Activated T-cell treated with anti-CD3 and anti-CD28 coated beads for 1 hour (primary cell): ENCODE results near the gene SLC22A17.
A peak's percentile ranks its signal among the peaks of the same experiment; 100 is the strongest.
"Not testable (repeated sequence)": the region's sequence is repeated elsewhere in the genome, so short reads cannot be mapped to it uniquely, and the experiment has no call there.

Experiments
- DNase-seq: peaks from one replicate; pipeline ENCODE4 v3.0.0-alpha.2; 2020; ENCODE audit warnings: low read depth

SLC22A17 gene

GRCh38 chr14:23352506-23353432, at the start of gene SLC22A17:
Gene SLC22A17, minus strand, starts transcription at chr14:23352887.
- peak; percentile 34 for DNase-seq

DNA sequence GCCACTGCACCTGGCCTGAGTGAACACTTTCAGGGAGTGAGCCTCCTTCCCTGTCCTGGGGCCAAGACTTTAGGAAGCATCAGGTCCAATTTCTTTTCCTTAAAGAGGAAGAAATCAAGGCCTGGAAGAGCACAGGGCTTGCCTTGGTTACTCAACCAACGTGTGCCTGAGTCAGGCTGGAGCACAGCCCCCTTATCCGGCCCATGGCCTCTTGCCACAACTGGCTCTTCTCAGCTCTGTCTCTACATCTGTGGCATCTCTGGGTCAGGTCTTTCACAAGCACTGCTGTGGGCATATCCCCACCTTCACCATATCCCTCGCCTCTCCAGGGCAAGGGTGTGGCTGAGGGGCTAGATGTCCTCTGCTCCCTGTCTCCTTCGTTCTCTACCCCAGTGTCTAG, 48.6 kb upstream of the SLC22A17 start:
- DNase-seq = no peak

DNA sequence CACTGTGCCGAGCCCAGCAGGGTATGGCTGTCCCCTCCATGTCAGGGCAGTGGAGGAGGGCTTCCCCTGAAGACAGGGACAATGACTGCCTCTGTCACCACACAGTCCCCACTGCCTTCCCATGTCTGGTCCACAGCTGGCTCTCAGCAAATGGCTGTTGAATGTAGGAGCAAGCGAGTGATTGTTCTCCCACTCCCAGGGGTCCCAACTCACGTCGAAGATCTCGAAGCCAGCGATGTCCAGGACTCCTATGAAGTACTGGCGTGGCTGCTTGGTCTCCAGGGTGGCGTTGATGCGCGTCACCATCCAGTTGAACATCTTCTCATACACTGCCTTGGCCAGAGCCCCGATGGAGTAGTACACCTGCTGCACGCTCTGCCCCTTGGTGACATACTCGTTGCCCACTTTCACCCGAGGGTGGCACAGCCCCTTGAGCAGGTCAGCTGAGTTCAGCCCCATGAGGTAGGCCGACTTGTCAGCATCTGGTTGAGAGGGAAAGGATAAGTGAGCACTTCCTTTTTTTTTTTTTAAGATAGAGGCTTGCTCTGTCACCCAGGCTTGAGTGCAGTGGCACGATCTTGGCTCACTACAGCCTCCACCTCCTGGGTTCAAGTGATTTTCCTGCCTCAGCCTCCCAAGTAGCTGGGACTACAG, 47.9 kb upstream of the SLC22A17 start:
- not testable (repeated sequence) for DNase-seq

GRCh38 chr14:23399591-23399990, 46.9 kb upstream of the SLC22A17 start:
- no peak for DNase-seq

GRCh38 chr14:23399136-23399535, 46.4 kb upstream of the SLC22A17 start:
- DNase-seq = no peak

DNA sequence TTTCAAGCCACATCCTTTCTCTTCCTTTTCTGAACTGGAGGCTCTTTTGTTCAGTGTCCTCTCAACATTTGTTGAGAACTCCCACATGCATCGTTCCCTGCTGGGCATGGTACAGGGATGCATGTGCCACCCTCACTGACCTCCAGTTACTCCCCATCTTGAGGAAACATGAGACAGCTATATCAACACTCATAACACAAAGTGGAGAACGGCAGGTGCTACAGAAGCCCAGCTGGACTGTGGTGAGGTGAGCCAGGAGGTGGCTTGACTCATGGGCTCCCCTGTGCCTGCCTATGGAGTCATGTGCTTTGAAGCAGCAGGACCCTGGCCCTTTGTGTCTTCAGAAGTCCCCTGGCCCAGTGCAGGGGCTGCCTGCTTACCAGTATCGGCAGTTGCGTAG, 45.7 kb upstream of the SLC22A17 start:
- DNase-seq = no peak

DNA sequence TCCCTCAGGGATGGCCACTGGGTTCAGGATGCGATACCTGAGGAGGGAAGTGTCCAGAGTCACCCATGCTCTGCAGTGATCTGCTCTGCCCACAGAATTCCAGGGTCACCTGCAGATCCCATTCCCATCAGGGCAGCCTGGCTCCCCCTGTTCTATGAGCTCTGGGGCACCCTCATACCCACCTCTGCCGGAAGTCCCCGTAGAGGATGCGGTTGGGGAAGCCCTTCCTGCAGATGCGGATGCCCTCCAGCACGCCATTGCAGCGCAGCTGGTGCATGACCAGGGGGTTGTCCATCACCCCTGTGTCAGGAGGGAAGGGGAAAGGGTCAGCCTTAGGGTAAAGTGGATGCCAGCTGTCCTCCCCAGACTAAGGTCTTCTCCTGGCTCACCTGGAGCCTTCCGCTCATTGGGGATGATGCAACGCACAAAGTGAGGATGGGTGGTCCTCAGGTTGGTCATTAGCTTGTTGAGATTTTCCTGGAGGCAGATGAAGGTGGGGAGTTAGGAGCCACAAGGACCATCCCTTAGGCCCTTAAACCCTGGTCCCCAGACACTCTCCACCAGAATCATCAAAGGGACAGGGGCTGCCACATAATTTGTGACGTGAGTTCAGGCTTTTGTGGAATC, 44.2 kb upstream of the SLC22A17 start:
- DNase-seq = no peak

GRCh38 chr14:23396126-23396525, 43.4 kb upstream of the SLC22A17 start:
- no peak for DNase-seq

- no peak for DNase-seq
Measured at GRCh38 chr14:23392613-23393012, 39.9 kb upstream of the SLC22A17 start.

GRCh38 chr14:23389871-23390270, 37.2 kb upstream of the SLC22A17 start:
- DNase-seq = not testable (repeated sequence)

DNA sequence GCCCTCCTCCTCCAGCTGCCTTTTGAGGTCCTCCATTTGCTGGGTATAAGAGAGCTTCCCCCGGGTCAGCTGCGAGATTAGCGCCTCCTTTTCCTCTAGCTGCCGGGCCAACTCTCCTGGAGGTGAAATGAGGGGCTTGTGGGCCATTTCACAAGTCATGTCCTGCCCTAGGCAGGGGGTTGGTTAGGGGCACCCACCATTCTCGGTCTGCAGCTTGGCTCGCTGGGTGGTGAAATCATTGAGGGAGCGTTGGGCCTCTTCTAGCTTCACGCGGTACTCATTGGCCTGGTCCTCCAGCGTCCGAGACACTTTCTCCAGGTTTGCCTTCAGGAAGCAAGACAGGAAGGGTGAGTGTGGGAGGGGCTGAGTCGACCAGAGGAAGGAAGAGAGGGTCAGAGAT, 36.7 kb upstream of the SLC22A17 start:
- no peak for DNase-seq

DNA sequence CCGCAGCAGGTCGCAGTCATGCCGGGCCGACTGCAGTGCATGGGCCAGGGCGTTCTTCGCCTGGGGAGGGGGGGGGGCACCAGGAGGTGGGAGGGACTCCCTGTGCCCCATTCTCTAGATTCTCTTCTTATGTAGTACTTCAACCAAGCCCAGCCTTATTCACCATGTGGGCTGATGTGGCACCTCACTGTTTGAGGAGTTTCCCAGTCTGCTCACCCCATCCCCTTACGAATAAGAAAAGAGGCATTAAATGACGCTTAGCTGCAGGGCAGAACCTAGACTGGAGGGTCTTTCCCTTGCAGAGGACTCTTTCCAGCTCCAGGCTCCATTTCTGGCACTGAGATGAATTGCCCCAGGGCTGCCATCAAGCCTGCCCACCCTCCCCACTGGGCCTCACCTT, 36.3 kb upstream of the SLC22A17 start:
- no peak for DNase-seq

DNA sequence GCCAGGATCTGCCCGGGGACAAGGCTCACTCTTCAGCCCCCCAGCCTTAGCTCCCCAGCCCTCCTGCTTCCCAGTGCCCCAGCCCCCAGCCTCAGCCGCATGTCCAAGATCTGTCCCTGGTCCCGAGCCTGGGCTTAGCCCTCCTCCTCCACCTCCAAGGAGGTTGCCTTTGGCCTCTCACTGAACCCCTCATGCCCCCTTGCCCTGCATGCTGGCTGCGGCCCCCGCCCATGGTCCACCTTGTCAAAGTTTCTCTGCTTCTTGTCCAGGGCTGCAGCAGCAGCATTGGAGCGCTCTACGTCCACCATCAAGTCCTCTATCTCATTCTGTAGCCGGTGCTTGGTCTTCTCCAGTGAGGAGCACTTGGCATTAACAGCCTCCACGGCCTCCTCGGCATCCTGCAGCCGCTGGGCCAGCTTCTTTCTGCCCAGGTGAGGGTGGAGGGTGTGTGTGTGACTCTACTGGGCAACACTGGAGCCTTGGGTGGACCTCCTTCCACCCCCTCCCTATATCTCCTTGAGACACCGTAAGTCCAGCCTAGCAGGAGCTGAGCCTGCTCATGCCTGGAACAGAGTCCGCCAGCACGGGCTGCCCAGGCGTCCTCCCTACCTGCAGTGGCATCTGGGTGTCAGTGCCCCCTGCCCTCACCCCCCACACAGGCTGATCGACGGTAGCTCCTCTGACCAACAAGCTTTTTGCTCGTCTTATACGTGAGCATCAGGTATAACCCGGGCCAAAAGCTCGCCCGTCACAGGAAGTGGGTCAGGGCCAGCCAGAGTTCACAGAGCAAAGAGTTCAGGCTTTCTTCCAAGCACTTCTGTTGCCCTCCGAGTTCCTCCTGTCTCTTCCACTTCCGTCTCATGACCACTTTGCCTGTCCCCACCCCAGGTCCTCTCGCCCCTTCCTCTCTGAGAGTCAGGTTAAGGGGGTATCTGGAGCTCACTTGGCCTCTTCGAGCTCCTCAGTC, 35.5 kb upstream of the SLC22A17 start:
- no peak for DNase-seq

GRCh38 chr14:23386999-23387398, 34.3 kb upstream of the SLC22A17 start:
- DNase-seq = no peak

DNA sequence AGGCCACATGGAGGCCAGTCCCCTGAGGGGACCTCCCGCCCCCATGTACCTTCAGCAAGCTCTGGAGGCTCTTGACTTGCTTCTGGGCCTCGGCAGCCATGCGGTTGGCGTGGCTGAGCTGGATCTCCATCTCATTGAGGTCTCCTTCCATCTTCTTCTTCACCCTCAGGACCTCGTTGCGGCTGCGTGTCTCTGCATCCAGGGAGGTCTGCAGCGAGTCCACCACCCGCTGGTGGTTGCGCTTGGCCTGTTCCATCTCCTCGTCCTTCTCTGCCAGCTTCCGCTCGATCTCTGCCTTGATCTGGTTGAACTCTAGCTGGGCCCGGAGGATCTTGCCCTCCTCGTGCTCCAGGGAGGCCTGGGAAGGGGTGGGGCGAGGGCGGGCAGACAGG, 33.6 kb upstream of the SLC22A17 start:
- DNase-seq = not testable (repeated sequence)

DNA sequence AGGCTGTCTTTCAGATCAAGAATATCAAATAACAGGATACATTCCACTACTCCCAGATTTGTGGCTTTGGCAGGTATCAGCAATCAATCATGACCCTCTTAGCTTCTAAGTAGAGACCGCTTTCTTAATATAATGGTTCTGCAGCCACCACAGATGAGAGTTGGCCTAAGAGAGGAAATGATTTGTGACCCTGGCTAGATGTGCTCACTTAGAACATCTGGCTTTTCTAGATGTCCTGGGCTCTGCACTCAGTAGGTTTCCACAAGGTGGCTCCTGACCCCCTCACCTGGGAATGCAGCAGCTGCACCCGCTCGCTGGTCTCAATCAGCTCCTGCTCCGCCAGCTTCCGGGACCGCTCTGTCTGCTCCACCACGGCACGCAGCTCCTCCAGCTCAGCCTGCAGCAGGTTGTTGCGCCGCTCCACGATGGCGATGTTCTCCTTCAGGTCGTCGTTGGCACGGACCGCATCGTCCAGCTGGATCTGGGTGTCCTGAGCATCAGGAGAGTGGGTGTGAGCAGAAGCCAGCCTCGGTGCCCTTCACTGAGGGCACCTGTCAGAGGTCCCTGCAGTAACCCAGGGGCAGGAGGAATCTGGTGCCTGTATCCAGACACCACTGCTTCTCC, 33.1 kb upstream of the SLC22A17 start:
- no peak for DNase-seq

- no peak for DNase-seq
Measured at GRCh38 chr14:23385244-23385641, 32.6 kb upstream of the SLC22A17 start.

DNA sequence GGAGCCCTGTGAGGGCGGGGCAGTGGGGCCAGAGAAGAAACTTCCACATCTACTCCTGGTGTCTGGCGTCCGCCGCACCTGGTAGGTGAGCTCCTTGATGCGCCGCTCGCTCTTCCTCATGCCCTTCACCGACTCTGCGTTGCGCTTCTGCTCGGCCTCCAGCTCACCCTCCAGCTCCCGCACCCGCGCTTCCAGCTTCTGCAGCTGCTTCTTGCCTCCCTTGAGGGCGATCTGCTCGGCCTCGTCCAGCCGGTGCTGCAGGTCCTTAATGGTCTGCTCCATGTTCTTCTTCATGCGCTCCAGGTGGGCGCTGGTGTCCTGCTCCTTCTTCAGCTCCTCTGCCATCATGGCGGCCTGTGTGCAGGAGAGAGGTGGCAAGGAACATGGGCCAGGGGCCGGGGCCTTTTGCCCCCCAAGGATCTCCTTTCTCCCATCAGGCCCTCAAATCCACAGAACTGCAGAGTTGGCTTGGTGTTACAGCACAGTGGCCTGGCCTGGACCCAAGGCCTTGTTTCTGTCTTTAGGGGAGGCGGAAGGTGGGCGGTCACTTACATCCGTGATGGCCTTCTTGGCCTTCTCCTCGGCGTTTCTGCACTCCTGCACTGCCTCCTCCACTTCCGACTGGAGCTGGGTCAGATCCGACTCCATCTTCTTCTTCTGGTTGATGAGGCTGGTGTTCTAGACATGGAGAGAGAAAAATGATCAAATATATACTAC, 31.8 kb upstream of the SLC22A17 start:
- DNase-seq = no peak

DNA sequence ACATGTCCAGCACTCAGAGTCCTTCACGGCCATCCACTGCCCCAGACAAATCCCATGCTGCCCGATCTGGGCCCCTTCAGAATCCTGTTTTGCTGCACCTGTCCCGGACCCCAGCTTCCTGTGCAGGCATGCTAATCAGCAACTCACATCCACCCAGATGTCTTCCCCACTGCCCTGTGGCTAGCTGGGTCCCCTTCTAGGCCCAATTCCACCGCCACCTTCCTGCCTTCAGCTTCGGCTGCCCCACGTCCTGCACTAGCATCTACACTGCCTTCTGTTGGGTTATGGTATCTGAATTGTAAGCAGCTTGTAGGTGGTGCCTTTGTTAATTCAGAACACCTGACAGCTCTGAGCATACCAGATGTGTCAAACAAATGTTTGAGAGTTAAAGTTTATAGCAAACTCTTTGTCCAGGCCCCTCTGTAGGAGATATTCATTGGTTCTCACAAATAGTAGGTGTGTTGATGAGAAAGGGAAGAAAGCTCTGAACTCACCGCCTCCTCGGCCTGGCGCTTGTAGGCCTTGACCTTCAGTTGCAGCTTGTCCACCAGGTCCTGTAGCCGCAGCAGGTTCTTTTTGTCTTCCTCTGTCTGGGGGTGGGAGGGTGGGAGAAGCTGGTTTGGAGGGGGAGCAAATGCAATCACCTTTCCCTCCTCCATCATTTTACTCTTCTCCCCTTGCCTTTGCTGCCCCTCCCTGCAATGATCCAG, 30.2 kb upstream of the SLC22A17 start:
- no peak for DNase-seq

DNA sequence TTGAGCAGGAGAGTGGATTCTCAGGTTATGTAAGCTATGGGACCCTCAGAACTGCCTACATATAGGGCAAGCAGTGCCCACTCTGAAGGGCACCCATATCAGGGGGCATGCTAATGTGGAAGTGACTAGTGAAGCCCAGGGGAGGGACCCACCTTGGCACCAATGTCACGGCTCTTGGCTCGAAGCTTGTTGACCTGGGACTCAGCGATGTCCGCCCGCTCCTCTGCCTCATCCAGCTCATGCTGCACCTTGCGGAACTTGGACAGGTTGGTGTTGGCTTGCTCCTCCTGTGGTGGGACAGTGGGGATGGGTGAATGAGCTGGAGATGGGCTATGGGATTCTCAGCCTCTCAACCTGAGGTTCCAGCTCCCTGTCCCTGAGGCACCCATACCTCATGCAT, 29.6 kb upstream of the SLC22A17 start:
- DNase-seq = no peak
